ENCODE measurements around the gene TASL.

- TF ChIP-seq CTCF (IDR thresholded peaks at IDR 0.05; ENCODE audit: borderline replicate concordance, extremely low read depth, low read length, poor library complexity, severe bottlenecking) (no peak), EZH2 (IDR thresholded peaks at IDR 0.05; ENCODE audit: borderline replicate concordance, low read depth, low read length, severe bottlenecking) (no peak)
These were observed 11.8 kb upstream of the TASL start for GRCh38 chrX:30589146-30589888.

Measured in DND-41 (cell line).